NCI-H1694 treated with DMSO at 0.1 percent for 48 hours (cell line): ENCODE data around the gene NFASC.

ENCODE experiments used
- DNase-seq: peaks from one replicate; lab custom pipeline; 2025; lab: John Stamatoyannopoulos, UW

The NFASC gene

GRCh38 chr1:204959836-204960235 lies 89.2 kb downstream of the NFASC start:
- DNase-seq, result no peak

DNA sequence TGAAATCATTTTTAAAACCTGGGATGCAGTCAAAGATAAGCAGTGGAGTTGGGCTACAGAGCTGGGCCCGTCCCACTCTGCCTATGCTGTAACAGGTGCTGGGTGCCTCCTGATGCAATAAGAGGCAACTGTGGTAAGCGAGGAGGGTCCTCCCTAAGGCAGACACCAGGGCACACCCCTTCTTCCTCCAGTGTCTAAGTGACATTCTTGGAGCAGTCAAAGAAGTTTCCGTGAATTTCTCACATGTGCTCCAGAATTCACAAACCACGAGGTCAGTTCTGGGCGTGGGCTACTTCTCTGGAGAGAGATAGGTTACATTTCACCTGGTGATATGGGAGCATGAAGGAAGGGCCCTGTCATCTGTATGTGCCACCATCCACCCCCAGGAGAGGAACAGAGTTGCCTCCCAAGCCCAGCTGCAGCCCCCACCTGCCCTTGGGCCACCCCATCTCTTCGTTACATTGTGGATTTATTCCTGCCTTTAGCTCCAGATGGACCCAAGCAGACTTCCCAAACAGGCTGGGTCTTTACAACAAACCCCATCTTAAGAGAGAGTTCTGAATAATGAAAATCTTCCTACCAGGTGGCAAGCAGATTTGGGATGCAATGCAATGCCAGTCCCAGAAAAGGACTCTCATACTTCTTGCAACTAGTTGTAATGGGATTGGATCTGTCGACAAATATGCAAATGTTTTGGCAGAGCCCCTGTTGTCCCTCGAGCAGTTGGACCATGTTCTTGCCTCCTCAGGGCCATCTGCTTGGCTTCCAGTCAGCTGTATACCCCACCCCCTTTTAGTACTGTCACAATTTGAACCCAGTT lies 89.9 kb downstream of the NFASC start:
- peak; percentile 7 for DNase-seq

DNA sequence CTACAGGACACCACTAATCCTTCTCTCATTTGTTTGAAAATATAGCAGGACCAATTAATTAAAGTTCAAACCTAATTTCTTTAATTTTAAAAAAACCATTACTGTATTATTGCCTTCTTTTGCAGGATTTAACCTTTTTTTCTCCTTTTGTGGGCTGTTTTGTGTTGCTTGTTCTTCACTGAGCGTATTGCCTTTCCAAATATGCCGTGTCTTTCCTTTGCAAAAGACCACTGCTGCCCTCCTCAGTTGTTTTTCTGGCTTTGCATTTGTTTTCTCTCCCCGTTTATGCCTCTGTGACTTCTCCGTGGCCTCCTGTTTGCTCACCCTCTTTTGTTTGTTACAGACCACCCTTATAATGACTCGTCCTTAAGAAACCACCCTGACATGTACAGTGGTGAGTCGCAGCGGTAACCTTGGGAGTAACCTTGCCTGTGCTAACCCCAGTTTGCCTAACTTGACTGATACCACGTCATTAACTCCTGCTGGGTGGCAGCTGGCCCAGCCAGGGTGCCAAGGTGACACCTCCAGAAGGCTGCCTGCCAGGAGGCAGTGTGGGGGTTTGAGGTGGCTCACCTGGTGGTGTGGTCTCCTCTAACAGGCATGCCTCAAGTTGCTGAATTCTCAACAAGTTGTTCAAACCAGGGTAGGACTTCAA lies 91.2 kb downstream of the NFASC start:
- DNase-seq, result peak; percentile 70

- no peak for DNase-seq
These were observed 92.3 kb downstream of the NFASC start for GRCh38 chr1:204962742-204963632.

DNA sequence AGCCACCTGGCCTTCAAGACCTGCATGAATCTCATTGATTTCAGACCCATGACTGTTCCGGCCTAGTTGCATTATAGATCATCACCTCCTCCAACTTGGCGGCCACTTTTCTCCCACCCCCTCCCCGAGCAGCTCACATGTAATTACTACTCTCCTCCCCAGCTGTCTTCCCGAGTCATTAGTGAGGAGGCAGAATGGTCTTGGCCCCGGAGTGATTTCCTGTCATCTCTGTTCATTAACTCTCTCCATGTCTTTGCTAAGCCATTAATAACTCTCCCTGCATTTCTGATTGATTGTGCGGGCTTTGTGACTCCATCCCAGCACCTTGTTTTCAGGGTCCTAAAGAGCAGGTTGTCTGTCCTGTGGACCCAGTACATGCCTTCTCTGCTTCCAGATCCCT lies 96.8 kb downstream of the NFASC start:
- no peak for DNase-seq

DNA sequence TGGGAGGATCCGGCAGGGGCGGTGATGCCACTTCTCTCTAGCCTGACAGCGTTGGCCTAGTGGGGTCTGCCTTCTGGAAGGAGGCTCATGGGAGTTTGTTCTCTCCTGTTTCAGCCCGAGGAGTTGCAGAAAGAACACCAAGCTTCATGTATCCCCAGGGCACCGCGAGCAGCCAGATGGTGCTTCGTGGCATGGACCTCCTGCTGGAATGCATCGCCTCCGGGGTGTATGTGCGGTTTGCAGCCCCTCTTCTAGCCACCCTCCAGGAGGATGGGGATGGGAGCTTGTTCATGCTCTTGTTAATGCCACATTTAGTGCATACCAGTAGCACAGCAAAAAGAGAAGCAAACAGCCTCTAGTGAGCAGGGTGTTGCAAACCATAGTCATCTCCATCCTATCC lies 97.5 kb downstream of the NFASC start:
- no peak for DNase-seq

GRCh38 chr1:204968951-204969350 lies 98.3 kb downstream of the NFASC start:
- DNase-seq, result no peak

GRCh38 chr1:204970937-204971336 lies 100.3 kb downstream of the NFASC start:
- DNase-seq, result no peak

DNA sequence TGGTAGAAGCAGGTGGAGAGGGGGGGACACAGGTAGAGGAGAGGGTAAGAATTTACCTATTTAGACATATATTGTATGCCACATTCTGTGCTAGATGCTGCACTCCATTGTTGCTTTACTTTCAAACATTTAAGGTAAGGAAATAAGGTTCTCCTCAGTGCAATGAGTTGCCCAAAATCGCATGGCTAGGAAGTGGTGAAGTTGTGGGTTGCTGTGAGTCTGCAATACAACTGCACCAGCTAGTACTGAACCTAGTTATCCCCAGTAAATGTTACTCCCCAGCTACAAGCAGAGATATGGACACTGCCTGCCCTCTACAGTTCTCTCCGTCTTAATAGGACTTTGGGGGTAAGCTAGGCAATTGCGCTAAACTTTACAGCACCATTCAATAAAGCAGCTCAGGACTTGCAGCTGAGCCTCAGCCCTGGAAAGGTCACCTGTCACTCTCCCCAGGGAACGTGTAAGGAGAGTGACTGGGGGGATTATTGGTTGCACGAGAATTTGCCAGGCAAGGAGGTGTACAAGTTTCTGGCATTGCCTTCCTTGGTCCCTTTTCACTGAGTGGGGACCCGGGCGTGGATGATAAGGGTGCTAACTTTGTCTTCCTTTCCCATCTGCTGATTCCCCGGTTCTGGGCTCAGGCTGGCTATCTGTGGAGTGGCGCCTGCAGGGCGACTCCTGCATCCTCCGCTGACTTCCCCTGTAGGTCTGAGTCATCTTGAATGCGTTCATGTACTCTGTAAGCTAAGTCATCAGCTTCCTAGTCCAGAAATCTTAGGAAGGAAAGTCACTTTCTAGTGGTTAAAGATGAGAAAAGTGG lies 101.1 kb downstream of the NFASC start:
- DNase-seq, result no peak

DNA sequence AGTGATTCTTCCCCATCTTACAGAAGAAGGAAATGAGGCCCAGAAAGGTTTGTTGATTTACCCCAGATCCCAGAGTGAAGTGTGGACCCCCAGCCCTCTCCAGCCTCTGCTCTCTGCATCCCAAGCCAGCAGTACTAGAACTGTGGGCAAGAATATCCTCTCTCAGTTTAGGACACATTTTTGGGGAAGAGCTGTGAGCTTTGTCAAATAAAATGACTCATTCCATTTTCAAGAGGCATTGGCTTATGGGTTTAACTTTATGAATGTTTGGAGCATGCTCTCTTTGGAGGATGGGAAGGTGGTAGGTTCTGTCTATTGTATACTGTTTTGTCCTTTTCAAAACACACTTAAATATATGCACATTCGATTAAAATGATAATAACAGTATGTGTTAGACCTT lies 101.8 kb downstream of the NFASC start:
- no peak for DNase-seq

DNA sequence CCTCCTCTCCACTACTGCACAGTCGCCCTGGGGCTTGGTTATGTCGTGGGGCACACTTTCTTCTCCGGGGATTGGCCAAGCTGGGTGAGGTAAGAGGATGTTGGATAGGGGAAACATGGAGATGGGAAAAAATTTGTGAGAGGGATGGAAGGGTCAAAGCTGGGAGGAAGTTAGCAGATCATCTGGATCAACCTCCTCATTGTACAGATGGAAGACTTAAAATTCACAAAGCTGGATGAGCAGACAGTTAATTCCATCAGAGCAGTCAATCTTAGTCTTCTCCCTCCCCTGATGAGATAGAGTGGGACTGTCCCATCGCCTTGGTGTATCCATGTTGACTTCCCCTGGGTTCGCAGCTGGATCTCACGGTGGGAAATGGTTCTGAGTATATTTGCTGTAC lies 102.8 kb downstream of the NFASC start:
- no peak for DNase-seq

- no peak for DNase-seq
These were observed 103.7 kb downstream of the NFASC start for GRCh38 chr1:204974327-204974726.

- DNase-seq, result no peak
These were observed 104.4 kb downstream of the NFASC start for GRCh38 chr1:204975021-204975420.

DNA sequence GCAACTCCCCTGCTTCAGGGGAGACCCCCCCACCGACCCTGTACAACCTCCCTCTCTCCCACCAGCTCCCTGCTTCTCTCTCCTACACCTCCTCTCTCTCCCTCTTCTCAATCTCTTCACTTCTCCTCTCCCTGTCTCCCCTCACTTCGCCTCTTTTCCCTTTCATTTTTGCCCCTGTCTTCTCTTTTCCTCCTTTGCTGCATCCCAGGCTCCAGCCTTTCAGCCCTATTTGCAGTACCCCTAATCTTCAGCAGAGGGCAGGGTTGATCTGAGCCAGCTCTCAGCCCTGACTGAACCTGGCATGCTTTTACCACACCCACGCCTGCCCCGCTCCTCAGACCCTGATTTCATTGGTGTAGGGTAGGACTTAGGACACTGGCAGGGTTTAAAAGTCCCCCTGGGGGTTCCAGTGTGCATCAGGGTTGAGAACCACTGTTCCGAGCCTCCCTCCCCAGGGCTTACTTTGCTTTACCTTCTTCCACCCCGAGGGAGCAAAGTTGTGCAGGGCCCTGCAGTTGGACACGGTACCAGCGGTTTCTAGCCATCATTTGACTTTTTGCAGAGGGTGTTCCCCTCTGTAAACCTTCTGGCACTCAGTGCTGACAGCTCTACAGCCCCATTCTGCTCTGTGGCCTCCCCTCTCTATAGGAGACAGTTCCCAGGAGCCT lies 105.0 kb downstream of the NFASC start:
- DNase-seq, result peak; percentile 24

- no peak for DNase-seq
These were observed 106.0 kb downstream of the NFASC start for GRCh38 chr1:204976646-204977045.

- no peak for DNase-seq
These were observed 106.7 kb downstream of the NFASC start for GRCh38 chr1:204977318-204977717.

DNA sequence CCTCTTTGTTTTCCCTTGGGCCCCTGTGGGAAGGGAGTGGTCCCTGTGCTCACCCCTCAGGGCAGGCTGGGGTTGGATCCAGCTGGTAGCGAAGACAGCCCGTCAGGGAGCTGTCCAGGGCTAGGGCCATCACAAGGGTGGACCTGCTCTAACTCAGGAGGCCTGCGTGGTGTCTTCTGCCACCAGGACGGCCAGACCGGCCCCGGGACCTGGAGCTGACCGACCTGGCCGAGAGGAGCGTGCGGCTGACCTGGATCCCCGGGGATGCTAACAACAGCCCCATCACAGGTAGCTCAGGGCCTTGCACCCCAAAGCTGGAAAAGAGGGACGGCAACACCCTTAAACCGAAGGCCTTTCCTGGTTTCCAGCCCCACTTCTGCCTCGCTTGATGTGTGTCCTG lies 108.1 kb downstream of the NFASC start:
- no peak for DNase-seq

DNA sequence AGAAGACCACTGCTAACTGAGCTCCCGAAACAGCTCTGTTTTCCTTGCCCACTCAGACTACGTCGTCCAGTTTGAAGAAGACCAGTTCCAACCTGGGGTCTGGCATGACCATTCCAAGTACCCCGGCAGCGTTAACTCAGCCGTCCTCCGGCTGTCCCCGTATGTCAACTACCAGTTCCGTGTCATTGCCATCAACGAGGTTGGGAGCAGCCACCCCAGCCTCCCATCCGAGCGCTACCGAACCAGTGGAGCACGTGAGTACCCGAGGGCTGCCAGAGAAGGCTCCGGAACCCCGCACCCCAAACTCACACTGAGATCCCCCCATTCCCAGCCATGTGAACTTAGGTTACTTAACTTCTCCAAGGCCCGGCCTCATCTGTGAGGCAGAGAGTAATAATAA lies 108.6 kb downstream of the NFASC start:
- DNase-seq, result no peak

DNA sequence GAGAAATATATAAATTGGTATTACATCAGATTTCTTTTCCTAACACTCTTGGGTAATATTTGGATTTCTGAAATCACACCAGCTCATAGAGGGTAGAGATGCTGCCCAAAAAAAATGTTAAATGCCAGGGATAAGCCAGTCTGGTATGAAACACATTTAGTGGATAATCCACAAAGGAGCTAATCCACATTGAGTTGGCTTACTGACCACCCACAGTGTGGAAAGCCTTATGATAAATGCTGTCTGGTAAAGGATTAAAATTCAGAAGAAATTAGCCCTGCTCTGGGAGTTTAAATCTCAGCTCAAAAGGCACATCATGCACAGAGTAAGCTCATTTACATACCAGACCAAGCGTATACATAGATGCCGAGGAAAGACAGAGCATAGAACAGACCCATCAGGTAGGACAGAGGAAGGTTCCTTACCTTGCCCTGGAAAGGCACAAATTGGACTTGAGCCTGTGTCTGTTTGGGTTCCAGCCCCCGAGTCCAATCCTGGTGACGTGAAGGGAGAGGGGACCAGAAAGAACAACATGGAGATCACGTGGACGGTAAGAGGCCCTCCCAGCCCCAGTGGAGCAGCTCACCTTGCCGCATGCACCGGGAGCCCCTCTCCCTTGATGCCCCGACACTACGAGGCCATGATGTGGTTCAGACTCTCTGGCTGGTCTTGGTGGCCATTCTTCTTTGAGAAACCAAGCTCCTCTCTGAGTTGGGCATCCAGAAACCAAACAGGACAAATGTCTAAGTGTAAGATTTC lies 109.4 kb downstream of the NFASC start:
- no peak for DNase-seq

GRCh38 chr1:204980840-204981405 lies 110.3 kb downstream of the NFASC start:
- no peak for DNase-seq
